ENCODE measurements around the gene NEO1.

NEO1 gene

DNA sequence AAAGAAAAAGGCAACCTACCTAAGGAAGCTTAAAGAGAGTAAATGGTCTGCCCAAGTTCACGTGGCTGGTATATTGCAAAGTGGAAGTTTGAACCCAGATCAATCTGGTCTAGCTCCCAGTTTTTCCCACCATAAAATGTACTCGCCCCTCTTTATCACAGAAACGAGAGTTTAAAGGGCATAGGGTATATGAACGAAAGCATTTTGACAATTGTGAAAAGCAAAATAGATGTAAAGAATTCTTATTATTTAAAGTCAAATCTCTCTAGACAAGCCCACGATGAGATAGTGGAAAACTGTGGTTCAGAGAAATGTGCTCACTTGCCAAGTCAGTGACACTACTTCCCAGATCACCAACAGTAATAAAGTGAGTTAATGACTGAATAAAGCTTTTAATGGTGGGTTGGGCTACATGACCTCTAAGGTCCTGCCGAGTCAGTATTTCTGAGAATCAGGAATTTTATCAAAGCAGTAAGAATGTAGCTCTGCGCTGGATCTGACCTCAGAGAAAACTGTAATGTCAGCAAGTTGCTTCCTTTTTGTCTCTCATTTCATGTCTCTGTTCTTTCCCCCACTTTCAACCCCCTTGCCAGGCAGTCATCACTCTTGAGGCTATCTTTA is 23.3 kb upstream of the NEO1 start:
- DNase-seq = no peak

DNA sequence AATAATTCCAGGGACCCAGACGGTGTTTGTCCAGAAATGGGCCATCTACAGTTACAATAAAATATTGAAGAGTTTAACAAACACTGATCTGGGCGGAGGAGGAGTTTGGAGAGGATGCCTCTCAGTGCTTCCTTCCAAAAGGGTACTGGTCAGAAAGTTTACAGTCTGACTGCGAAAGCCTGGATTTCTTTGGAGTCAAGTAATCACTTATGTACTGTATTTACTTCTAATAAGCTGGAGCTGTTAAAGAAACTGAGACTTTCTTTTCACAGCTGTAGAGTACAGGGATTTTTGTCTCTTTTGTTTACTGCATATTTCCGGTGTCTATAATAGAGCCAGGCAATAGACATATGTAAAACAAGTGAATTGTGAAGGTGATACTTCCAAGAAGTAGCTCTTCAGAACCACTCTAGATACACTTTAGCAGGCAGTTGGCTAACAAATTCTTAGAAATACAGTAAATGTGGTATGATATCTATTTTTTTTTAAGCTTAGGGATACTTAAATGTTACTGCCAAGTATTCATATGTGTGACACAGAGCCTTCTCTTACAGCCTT is 22.1 kb upstream of the NEO1 start:
- no peak for DNase-seq

DNA sequence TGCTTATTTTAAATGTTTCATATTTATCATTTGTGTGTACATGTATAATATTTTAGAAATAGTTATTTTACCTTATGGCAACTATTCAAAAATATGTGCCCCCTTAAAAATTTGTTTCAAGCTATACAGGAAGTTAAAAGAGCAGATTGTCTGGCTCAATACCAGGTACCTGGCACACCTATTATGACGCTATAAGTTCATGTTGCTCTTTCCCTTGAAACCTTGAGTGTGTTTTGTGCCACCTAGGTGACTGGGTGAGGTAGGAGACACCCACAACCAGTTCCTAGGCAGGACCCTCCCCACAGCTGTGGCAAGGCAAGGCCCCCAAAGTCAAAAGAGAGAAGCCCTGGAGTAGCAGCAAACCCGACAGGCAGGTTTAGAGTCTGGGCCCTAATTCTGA is 20.6 kb upstream of the NEO1 start:
- no peak for DNase-seq

DNA sequence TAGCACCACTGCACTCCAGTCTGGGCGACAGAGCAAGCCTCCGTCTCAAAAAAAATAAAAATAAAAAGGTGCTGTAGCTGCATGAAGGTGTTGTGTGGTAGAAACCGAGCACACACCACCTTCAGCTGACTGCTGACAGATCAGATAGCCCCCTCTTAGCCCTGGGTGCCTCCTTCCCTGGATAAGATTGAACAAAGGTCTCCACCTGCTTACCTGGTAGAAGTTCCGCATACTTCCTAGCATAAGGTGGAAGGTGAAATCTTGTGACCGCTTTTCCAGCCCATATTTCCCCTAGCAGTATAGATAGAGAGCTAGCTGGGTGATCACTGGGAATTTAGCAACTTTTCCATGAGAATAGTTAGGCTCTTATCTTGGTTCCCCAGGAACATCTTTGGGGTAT is 18.7 kb upstream of the NEO1 start:
- no peak for DNase-seq

DNA sequence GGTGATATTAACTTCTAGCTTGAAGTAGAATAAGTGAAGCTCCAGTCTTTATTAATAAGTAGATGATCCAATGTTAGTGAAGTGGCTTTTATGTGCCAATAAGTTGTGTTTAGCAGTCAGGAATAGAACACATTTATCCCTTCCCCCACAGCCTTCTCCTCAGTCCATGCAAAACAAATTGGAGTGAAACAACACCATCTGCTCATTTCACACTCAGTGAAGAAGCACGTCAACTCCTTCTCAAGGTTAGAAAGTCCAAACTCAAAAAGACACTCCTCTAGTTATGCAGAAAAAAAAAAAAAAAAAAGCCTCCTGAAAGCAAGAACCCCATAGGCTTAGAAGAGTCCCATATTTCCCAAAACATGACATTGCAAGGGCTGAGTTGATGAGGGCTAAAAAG is 18.0 kb upstream of the NEO1 start:
- no peak for DNase-seq

DNA sequence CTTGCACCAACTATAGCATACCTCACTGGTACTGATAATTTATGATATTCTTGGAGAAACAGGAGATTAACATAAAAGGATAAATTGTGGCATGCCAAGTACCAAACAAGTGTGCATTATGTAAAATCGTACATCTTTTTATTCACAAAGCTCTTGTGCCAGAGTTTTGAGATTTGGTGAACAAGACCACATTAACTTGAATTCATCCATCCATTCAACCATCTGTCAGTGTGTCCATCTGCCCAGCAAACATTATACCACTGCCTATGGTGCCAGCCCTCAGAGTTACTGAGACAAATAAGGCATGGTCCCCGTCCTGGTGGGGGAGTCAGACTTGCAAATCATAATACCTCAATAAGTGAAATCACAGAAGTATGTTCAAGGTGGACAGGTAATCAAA is 17.0 kb upstream of the NEO1 start:
- no peak for DNase-seq

DNA sequence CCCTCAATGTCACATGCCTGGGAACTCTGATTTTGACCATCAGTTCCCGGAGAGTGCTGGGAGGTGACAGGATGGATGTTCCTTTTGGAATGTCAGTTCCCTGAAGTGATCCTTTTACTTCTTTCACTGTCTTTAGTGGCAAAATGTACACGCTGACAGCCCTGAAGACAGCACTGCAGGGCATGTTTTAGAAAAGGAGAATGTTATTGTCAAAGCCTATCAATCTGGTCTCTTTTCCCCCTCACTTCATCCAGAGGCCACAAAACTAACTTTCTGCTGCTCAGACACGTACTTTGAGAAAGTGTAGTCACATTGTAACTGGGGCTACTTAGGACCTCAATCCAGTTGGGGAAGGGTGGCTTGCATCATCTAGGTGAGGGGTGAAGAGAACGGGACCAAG is 14.0 kb upstream of the NEO1 start:
- DNase-seq = no peak

DNA sequence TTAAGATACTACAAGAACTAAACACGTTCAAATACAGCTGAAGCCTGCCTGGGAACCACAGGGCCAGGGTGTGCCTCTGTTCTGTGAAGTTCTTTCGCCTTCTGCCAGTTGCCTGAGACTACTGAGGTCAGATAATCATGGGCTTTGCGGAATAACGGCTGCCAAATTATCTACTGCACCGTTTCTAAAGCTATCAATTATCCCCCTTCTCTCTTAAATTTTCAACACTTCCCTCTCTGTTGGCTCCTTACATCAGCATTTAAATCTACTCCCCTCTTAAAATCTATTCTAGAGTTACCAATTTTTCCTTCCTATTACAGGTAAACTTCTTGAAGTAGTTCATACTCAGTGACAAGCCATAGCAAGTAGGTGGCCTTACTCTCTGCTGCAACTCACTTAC is 6.2 kb upstream of the NEO1 start:
- DNase-seq = no peak

DNA sequence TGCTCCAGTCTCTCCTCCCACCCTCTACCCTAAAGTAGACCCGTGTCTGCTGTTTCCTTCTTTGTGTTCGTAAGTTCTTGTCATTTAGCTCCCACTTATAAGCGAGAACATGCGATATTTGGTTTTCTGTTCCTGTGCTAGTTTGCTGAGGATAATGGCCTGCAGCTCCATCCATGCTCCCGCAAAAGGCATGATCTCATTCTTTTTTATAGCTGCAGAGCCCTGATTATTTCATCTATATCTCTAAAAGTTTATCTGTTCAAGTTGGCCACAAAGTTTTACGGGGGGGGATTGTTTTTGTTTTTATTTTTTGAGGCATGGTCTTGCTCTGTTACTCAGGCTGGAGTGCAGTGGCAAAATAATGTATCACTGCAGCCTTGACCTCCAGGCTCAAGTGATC is 4.4 kb upstream of the NEO1 start:
- no peak for DNase-seq

DNA sequence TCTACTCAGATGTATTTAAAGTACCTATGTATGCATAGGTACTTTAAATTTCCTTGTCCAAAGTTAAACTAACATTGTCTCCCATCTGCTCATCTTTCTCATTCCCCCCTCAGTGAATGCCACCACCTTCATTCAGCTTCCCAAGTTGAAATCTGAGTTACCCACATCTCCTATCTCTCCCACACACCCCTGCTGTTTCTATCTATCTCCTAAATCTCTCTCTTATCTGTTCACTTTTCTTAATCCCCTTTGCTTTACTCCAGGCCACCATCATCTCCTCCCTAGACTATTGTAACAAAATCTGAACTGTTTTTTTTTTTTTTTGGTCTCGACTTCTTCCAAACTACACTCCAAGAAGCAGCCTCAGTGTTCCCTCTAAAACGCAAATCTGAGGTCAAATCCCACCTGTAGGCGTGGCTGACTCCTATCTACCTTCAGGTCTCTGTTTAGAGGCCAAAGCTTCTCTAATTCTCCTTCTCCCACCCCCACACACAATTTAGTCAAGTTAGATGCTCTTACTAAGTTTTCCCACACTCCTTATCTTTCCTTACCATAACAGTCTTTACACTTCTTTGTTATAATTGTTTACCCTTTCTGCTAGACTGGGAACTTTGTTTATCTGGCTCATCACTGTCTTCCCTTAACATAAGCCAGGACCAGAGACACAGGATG is 3.5 kb upstream of the NEO1 start:
- DNase-seq = no peak

DNA sequence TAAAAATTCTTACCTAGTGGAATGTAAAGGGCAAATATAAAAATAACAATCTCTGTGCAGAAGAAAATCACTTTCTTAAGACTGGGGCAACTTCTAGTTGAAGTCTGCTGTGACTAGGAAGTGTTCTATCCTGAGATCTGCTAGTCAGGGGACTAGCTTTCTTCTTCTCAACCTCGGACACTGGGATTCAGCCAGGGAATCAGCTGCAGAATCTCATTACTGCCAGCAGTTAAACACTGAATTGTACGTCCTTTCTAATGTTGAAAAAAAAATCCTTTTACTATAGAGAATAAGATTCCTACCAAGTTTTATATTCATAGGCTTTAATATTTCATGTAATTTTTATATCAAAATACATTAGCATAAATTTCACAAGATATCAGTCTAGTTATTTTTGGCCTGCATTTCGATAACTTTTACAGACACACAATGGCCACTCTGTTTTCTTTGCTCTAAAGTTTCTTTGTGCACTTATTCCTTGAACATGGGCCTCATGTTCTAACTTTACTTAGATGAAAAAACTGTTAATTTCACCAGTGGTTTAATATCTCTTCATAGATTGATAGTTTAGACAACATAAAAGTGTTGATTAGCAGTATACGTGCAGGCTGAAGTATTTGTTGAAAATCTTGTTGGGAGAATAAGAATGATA is 2.6 kb upstream of the NEO1 start:
- no peak for DNase-seq

DNA sequence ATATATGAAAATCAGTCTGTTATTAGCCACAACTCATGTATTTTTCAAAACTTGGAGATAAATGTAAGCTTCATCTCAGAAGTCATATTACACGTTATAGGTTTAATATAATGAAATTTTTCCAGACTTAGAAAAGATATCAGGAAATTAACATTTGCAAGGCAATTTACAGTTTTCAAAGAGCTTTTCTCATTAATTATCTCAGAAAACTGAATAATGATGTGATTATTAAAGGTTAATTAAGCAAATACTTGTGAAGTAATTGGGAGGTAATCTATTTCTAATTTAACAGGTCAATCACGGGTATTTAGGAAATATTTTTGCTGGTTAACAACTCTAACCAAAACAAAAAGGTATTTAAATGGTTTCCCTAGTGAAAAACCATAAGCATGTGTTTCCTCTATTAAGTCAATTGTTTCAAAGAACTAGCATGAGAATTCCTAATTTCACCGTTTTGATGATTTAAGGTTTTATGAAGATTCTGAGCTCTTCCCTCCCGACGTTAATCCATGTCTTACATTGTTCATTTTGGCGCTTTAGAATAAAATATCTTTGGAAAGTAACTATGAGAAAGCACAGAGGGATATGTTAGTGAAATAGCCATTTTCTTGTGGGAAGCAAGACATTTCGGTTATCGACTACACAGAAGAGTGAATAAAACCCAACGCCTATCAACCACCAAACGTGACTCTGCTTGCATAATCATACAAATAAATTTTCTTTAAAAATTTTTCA is 1.5 kb upstream of the NEO1 start:
- no peak for DNase-seq

DNA sequence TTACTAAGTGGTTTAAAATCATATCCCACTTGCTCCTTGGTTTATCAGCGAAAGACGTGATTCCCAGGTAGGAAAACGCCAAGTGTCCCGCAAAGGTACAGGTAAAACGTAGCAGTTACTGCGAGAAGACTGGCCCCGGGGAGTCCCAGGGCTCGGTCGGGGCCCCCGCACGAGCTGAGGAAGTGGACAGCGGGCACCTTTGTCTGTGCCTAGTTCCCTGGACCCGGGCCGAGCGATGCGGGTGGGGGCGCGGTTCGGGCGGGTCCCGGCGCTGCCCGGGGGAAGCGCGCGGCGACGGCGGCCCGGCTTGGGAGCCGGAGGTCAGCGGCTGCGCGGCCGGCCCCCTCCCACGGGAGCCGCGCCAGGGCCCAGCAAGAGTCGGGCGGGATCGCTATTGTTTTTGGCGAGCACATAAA is 864 bp upstream of the NEO1 start:
- DNase-seq = no peak

DNA sequence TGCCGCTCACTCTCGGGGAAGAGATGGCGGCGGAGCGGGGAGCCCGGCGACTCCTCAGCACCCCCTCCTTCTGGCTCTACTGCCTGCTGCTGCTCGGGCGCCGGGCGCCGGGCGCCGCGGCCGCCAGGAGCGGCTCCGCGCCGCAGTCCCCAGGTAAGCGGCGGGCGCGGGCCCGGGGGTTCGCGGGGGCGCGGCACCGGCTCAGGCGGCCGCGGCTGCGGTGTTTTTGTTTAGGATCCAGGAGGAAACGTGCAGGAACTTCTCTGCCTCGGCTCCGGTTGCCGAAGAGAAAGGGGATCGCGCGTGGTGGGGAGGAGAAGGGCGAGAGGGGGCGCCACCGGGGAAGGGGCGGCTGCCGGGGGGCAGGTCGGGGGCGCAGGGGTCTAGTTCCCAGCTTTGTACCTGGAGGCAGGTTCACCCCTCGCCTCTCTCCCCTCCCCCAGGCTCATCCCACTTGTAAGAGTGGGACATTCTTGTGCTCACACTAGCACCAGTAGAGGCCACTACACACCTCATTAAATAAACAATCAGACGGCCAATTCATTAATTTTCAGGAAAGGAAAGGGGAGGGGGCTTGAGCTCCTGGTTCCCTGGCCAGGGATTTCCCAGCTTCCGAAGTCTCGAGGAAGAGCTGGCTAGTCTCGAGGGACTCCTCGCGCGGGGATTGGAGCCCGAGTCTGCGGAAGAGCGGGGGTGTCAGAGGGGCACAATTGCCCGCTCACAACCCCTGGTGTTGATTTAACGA is 562 bp downstream of the NEO1 start:
- DNase-seq = peak; percentile 35

DNA sequence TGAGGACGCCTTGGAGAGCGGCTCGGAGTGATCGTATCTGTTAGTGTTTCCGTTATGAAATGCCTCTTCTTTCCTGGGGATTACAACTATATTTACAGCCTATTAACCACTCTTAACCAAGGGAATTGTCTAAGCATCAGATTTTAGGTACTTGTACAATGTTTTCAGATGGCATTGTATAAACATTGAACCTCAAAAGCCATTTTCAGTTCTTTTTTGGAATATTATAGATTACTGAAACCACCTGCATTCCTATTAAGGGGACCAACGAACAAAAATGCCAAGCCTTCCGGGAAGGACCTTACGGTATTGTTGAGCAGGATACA is 1.1 kb downstream of the NEO1 start:
- DNase-seq = no peak

DNA sequence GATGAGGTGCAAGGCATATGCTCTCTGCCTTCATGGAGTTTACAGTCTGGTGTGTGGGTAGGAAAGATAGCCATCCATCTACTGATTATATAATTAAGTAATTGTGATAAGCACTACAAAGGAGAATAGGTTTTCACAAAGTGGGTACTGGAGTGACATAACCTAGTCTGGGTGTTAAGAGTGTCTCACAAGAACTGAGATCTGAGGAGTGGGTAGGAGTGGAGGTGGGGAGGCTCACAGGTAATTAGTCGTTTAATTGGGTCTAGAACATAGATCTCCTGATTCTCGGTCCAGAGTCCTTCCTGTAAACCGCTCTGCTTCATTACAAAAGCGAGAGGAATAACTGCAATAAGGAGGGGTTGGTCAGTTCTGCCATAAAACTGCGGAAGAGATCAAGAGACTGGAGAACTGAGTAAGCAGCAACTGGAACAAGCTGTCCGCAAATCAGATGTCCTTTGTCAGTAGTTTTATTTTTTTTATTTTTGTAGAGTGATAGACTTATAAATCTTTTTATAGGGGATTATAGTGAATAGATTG is 2.2 kb downstream of the NEO1 start:
- DNase-seq = no peak

DNA sequence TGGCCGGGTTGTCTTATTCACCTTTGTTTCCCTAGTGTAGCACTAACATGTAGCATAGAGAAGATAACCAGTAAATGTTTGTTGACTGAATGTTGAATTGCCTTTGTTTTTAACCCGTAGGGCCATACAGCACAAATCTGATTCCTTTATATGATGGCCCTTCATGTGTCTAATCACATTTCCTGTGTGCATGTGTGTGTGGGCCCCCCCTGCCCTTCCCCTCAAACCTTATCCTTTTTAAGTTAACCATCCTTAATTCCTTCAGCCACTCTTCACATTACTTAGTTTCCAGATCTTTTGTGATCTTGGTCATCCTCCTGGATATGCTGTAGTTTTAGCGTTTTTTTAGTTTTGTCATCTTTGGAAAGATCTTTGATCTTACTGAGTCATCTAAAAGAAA is 4.2 kb downstream of the NEO1 start:
- no peak for DNase-seq

DNA sequence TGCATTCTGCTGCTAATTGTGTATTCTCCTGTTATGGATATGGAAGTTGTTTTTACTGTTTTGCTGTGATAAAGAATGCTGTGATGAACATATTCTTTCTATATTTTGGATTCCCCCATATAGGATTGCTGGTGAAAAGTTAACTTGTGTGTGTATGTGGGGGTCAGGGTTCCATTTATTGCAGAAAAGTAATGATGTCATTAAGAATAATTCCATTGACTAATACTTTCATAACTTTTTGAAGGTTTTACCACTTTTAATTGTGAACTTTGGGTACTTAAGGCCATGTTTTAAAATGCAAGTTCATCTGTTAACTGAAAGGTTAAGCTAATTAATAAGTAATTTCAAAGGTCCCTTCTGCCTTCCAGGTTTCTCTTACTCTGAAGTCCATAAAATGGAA is 6.2 kb downstream of the NEO1 start:
- no peak for DNase-seq

DNA sequence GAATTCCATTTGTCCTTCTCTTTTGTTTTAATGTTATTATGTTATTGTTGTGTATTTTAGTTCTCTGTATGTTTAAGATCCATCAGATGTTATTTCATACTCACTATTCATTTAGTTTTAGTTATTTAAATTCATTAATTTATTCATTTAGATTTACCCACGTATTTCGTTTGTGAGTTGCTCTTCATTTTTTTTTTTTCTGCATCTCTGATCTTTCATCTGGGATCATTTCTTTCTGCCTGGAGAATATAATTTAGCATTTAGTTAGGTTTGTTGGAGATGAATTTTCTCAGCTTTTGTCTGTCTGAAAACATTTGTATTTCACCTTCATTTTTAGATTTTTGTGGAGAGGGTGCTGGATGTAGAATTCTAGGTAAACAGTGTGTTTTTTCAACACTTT is 12.9 kb downstream of the NEO1 start:
- DNase-seq = no peak

DNA sequence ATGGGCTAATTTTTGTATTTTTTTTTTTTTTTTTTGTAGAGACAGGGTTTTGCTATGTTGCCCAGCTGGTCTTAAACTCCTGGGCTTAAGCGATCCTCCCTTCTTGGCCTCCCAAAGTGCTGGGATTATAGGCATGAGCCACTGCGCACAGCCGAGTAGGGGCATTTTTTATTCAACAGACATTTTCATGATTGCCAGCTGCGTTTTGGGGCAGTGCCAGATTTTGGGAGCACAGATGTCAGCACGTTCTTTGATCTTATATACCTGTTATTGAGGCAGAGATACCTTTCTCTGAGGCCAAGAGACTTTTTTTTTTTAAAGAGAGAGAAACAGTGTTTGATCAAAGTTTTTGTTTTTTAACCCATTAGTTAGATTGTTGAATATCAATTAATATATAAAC is 16.8 kb downstream of the NEO1 start:
- no peak for DNase-seq

DNA sequence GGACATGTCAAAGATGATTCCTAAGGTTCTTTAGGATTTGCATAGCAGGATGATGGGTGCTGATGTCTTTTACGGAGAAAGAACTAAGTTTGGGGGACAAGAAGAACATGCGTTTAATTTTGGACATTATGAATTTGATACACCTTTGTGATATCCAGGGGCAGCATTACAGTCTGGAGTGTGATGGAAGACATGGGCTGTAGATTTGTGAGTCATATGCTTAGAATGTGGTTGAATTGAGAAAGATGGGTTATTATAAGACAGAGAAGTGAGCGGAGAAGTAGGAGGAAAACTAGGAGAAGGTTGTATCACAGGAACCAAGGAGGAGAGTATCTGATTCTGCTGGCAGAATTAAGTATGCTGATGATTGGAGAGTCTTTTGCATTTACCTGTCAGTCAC is 20.6 kb downstream of the NEO1 start:
- no peak for DNase-seq

DNA sequence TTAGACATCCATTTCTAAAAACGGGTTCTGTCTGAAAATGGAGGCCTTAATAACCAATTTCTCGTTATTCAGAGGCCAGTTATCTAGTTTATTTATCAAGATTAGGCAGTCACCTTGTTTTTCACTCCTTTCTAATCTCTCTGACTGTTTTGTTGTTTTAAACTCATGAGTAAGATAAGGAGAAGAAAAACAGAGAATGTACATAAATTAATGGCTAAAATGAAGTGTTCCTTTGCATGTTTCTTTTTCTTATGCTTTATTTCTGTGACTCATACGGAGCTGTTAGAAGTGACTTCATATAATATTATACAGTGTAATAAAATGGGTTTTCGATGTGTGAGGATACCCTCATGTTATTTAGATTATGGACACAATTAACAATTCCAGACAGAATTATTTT is 22.0 kb downstream of the NEO1 start:
- no peak for DNase-seq
